HG02981 (cell line): ENCODE results near the gene KCNK15.
"Not testable (repeated sequence)": the region's sequence is repeated elsewhere in the genome, so short reads cannot be mapped to it uniquely, and the experiment has no call there.

Experiments
- ATAC-seq: cut with Tn5 transposase; IDR thresholded peaks from one replicate; pipeline ENCODE4 v1.9.1; 2021; ENCODE audit warnings: mild to moderate bottlenecking, moderate library complexity; ENCODE audit not compliant: unreplicated experiment

KCNK15 gene

GRCh38 chr20:44756011-44756688 lies 10.5 kb downstream of the KCNK15 start:
- ATAC-seq = no peak

GRCh38 chr20:44756956-44757355 lies 11.3 kb downstream of the KCNK15 start:
- no peak for ATAC-seq

GRCh38 chr20:44758247-44759101 lies 12.8 kb downstream of the KCNK15 start:
- ATAC-seq = no peak

- ATAC-seq = no peak
These were observed 13.9 kb downstream of the KCNK15 start for GRCh38 chr20:44759595-44759994.

- ATAC-seq = no peak
These were observed 15.8 kb downstream of the KCNK15 start for GRCh38 chr20:44761423-44761822.

GRCh38 chr20:44762466-44763140 lies 16.9 kb downstream of the KCNK15 start:
- ATAC-seq = no peak

GRCh38 chr20:44763798-44764197 lies 18.1 kb downstream of the KCNK15 start:
- ATAC-seq = not testable (repeated sequence)

GRCh38 chr20:44765091-44765490 lies 19.4 kb downstream of the KCNK15 start:
- ATAC-seq = no peak

- ATAC-seq = no peak
These were observed 20.2 kb downstream of the KCNK15 start for GRCh38 chr20:44765701-44766347.

- no peak for ATAC-seq
These were observed 22.6 kb downstream of the KCNK15 start for GRCh38 chr20:44768256-44768655.

GRCh38 chr20:44768854-44769480 lies 23.3 kb downstream of the KCNK15 start:
- no peak for ATAC-seq

- no peak for ATAC-seq
These were observed 23.8 kb downstream of the KCNK15 start for GRCh38 chr20:44769481-44769863.

- ATAC-seq = no peak
These were observed 25.0 kb downstream of the KCNK15 start for GRCh38 chr20:44770484-44771171.

- no peak for ATAC-seq
These were observed 25.5 kb downstream of the KCNK15 start for GRCh38 chr20:44771172-44771535.

GRCh38 chr20:44772636-44773035 lies 27.0 kb downstream of the KCNK15 start:
- ATAC-seq = no peak

GRCh38 chr20:44773070-44773829 lies 27.6 kb downstream of the KCNK15 start:
- ATAC-seq = no peak

GRCh38 chr20:44776980-44777379 lies 31.3 kb downstream of the KCNK15 start:
- no peak for ATAC-seq

GRCh38 chr20:44780226-44780625 lies 34.6 kb downstream of the KCNK15 start:
- ATAC-seq = no peak

- ATAC-seq = no peak
These were observed 35.5 kb downstream of the KCNK15 start for GRCh38 chr20:44781118-44781517.

GRCh38 chr20:44781791-44782190 lies 36.1 kb downstream of the KCNK15 start:
- no peak for ATAC-seq
